ENCODE results near the gene TESK2.
"Not testable (repeated sequence)": the region's sequence is repeated elsewhere in the genome, so short reads cannot be mapped to it uniquely, and the experiment has no call there.

Gene TESK2

DNA sequence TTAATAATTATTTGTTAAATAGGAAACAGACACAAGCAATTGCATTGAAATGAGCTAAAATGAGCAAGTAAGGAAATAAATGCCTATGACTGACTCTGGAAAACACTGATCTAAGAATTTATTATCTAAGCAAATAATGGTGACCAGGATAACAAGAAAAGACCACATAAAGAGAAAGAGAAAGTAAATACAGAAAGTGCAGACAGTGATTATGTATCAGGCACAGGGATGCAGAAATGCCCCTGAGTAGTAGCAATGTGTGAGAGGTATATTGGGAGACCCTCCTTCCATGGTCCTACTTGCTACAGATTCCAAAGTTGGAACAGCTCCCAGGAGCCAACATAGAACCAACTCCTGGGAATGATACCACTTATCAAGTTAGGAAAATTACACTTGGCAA lies 117.4 kb downstream of the TESK2 start:
- no peak for DNase-seq

DNA sequence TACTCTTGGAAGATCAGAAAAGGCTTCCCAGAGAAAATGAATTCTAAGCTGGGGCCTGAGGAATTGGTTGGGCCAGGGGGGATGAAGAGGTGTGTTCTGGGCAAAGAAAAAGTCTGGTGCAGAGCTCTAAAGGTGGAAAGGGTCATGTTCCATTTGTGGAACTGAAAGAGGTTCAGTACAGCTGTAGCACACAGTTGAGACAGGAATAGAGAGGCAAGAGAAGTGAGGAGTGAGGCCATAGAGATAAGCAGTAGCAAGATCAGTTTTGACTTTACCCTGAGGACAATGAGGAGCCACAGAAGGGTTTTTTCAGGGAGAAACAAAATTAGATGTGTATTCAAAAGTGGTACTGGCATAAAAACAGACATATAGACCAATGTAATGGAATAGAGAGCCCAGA lies 120.4 kb downstream of the TESK2 start:
- DNase-seq: no peak

DNA sequence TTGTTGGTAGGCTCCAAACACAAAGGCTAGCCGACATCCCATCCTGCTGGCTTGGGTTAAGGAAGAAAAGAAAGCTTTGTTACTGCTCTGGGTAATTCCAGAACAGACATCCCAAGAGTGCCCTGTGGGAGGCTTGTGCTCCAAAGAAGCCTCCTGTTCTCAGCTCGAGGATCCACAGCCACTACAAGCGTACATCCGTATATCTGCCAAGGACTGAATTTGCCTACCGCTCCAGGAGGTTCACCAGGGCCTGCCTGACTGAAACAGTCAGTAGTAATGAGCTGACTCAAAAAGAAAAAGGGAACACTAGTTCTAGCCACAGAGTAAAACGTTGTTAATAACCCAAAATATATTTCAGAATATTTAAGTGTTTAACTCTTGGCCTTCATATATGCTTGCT lies 125.9 kb downstream of the TESK2 start:
- DNase-seq: no peak

DNA sequence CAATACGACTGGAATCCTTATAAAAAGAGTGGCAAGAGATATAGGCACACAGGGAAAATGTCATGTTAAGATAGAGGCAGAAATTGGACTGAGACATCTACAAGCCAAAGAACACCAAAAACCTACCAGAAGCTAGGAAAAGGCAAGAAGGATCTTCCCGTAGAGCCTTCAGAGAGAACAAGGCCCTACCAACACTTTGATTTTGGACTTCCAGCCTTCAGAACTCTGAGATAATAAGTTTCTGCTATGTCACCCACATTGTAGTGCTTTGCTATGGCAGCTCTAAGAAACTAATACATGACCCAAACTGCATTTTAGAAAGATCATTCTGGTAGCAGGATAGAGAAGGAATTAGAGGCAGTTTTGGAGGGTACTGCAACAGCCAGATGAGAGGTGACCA lies 126.7 kb downstream of the TESK2 start:
- DNase-seq: no peak

DNA sequence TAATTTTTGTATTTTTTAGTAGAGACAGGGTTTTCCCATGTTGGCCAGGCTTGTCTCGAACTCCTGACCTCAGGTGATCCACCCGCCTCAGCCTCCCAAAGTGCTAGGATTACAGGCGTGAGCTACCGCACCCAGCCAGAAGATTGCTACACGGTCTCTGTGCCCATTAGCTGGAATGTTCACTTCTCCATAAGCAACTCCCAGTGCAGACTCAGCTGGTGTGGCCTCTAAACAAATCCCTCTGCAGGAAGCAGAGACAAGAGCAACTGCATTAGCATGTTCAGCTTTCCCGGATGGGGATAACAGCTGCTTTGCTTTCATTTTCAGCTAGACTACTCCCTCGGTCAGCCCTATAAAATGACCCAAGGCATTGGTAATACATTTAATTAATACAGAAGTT lies 130.0 kb downstream of the TESK2 start:
- not testable (repeated sequence) for DNase-seq

DNA sequence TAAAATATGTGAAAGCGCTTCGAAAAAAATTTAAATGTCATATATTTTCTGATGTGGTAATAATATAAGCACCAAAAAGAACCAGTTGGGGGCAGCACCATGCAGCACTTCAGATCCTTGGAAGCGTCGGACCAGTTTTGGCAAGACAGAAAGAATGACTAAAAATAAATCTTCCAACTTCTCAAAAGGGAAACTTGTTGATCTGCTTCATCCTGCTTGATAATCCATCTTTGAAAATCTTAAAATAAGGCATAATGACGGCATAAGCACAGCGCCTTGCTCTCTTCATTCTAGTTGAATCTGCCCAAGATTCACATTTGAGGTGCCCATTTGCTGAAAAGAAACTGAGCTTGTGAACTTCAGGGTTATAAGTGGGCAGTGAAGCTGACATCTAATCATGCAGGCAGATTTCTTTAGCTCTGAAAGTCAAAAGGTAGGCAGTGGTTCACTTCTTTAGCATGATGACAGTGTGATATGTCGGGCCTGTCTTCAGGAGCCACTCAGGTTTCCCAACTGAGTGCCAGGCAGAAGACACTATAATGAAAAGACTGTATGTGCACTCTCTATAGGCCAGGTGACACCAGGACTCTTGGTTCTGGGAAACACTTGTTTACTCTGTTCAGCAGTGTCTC lies 131.0 kb downstream of the TESK2 start:
- DNase-seq: peak; percentile 53

DNA sequence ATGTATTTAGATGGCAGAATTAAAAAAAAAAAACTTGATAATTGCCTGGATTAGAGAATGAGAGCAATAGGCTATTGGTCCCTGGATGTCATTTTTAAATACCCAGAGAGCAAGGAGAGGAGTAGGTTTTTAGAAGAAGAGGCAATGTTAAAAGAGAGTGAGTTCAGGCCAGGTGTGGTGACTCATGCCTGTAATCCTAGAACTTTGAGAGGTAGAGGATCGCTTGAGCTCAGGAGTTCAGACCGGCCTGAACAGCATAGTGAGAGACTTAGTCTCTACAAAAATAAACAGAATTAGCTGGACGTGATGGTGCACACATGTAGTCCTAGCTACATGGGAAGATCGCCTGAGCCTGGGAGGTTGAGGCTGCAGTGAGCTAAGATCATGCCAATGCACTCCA lies 134.8 kb downstream of the TESK2 start:
- DNase-seq: no peak

DNA sequence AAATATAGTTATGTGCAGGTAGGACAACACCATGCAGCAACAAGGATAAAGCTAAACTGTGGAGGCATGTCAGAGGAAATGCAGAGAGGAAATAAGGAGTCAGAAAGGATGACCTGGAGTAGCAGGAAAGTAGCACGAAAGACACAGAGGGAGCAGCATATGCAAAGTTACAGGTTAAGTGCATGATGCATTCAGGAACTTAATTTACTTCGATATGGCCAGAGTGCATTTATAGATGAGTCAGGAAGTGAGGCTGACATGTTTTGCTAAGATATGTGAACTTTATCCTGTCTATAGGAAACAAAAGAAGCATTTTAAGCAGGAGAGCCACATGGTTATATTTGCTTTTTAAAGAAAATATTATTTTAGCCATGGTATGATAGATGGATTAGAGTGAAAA lies 135.3 kb downstream of the TESK2 start:
- no peak for DNase-seq

DNA sequence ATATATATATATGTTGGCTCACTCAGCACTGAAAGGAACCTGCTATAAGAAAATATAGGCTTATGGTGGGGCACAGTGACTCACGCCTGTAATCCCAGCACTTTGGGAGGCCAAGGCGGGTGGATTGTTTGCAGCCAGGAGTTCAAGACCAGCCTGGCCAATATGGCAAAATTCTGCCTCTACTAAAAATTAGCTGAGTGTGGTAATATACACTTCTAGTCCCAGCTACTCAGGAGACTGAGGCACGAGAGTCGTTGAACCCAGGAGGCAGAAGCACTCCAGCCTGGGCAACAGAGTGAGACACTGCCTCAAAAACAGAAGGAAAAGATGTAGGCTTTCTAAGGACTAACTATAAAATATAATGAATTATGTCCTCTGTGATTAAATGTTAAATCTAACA lies 136.1 kb downstream of the TESK2 start:
- DNase-seq: no peak

DNA sequence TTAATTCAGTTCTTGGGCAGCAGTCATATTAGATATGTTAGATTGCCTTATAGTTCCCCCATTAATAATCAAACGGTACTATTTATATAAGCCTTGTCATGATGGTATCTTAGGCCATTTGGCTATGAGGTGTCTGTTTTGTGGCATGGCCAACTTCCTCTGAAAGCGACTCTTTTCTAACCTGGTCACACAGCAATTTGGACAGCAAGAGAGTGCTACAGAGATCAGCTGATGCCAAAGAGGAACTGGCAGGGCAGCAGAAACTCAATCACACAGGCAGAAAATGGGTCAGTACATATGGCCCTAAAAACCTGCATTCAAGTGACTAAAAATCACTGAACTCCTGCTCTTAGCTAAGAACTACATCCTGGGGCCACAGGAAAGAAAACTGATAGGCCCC lies 137.3 kb downstream of the TESK2 start:
- DNase-seq: no peak

DNA sequence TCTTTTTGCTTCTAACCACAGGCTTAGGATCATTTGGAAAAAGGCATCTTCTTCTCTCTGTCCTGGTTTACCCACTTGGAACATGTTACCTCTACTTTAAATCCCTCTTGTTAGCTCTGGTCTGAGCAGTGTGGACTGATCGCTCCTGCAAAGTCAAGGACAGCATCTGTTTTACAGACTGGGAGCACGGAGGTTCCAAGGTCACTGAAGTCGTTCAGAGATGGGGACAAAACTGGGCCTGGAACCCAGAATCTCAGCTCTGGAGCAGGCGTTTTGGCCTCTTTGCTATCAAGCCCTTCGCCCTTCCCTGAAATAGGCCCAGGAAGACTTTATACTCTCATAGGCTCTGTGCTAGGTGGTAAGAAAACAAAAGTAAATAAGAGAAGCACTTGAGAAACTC lies 139.5 kb downstream of the TESK2 start:
- DNase-seq: no peak

DNA sequence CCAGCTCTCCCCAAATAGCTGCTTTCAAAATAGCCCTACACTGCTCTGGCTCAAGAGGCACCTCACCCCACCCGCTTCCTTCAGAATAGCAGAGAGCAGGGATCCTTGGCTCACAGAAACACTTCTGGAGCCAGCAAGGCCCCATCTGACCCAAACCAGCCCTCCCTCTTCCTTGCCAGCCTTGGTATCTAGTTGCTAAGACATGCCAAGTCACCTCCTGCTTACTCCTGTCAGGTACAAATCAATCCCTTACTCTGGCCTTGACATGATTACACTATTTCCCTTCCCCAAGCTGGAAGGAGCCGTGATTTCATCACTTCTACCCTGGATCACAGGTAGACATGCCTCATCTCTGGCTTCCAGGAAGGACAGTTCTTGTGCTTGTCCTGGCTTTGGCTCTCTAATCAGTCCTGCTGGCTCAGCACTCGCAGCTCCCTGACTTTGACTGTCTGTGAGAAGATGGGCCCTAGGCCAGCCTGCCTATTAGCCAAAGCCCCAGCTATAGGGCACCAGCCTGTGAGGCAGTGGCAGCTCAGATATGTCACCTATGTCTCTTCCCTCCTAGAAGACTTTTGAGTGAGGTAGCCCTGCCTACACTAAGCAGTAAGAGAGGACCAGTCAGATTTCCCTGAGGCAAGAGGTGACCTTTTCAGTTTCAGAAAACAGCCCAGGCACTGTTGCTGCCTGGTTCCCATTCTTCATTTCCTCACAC lies 141.8 kb downstream of the TESK2 start:
- no peak for DNase-seq

DNA sequence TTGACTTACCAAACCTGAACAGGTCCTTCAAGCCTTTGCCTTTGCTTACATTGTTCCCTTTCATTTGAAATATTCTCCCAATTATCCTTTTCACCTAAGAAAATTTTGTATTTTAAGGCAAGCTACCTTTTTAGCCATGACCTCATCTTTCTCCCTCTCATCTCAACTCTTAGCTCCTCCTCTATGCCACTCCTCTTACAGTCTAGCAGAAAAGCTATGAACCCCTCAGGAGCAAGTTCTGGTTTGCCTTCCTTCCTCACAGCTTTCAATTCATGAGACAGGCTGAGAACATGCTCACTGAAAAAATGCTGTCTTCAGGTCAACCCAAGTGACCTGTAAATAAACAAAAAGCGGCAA lies 142.4 kb downstream of the TESK2 start:
- DNase-seq: no peak

DNA sequence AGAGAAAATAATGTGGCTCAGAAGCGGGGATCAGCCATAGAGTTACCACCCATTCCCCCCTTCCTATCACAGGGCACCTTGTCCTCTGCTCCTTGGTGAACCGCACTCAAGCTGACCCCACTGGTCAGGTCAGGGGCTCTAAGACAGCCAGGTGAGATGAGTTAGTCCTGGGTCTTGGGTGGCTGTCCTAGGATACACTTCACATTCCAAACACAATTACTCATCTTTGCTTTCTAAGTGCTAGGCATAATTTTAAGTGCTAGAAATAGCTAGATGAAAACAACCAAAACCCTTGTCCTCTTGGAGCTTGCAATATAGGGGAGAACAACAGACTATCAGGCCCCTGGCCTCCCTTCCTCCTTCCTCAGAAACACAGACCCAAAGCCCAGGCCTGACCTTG lies 142.9 kb downstream of the TESK2 start:
- no peak for DNase-seq

DNA sequence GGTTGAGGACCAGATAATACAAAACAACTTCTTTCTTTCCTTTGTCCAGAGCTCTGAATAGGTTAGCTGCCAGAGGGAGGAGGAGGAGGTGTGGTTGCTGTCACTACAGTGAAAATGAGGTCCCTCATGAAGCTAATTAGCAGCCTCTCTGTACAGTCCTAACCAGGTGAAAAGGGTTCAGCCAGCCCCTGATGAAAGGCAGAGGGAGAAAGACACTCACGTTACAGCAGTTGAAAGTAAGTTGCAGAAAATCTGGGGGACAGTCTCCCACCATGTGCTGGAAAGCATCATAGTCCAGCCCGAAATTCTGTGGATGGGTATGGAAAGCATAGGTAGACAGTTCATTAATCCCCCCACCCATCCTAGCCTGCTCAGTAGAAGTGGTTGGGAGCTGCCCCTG lies 144.5 kb downstream of the TESK2 start:
- no peak for DNase-seq

DNA sequence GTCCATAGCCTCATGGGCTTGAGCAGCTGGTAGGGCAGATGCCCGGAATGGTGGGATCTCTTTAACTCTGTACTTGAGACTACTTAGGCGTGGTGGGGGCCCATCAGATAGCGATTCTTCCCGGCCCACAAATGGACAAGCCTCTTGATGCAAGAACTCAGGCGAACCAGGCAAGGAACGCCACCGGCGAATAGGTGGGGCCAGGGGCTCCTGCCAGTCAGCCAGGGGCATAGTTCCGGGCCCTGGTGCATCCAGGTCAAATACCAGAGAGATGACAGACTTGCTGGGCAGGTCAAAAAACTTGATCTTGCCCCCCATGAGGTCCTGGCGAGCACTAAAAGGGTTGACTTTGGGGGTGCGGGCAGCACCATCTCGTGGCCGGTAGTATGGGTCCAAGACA lies 145.9 kb downstream of the TESK2 start:
- DNase-seq: no peak

DNA sequence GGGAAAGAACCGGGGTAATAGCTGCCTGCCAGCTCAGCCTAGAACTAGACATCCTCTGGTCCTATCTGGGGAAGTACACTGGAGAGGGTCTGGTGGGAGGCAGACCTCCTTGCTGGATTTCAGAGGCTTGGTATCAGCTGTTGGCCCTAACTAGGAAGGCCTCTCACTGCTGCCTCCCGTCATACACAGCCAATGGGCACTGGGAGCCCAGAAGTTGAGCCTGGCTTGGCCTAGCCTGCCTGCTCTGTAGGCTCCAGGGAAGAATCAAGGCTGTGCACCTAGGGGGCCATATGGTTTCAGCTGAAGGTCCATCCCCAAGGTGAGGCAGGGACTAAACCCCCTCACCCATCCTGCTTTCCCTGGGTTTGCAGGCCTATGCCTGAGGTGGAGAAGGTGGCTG lies 146.5 kb downstream of the TESK2 start:
- no peak for DNase-seq

DNA sequence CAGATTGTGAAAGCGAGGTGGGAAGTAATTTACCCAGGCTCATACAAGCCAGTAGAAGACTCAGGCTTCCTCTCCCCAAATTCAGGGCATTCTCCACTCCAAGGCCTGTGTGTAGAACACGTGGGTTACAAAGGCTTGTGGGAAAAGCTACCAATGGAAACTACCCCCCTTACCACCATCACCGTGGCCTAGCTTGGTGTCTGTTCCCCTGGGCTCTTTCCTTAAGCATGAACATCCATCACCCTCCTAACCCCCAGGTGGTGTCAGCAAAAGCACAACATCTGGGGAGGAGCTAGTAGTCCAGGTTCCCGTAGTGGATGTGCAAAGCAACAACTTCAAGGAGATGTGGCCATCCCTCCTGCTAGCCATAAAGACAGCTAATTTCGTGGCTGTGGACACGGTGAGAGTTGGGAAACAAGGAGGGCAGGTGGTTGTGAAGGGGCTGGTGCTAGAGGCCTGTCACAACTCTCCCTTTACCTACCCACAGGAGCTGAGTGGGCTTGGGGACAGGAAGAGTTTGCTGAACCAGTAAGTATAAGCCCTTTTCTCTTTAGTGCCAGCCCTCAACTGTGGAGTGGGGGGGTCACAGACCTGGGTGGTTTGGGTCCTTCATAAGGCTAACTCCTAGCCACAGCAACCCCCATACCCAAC lies 150.0 kb downstream of the TESK2 start:
- DNase-seq: no peak

DNA sequence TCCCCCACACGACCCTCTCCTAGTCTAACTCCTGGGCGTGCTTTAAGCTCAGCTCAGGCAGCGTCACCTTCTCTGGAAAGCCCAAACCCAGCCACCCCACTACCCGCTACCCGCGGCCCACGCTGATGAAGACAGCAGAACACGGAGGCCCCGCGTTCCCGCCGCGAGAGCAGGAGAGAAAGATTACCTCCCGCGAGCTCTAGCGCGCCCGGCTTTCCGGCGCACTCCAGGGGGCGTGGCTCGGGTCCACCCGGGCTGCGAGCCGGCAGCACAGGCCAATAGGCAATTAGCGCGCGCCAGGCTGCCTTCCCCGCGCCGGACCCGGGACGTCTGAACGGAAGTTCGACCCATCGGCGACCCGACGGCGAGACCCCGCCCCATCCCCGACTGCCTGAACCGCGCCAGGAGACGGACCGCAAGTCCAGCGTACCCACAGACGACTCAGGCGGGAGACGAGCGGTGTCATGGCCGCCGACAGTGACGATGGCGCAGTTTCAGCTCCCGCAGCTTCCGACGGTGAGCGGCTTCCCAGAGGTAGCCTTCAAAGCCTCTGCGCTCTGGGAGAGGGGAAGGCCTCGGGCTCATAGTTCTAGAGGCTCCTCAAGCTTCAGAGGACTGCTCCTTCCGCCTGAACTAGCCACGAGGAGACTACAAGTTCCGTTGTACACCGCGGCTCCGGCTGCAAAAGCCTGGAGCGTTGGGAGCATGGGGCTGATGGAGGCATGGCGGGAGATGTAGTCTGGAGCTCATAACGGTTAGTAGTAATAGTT lies 151.0 kb downstream of the TESK2 start, which contains the start of the genes MUTYH and TOE1:
Gene MUTYH, minus strand, starts transcription at position 652 of the 770 bp plus-strand sequence. CDS start 5,935 bp downstream, outside the sequence.
Gene TOE1, plus strand, starts transcription at position 382 of the 770 bp plus-strand sequence. Its CDS starts 83 bp downstream, at position 465.
- DNase-seq: peak; percentile 88

DNA sequence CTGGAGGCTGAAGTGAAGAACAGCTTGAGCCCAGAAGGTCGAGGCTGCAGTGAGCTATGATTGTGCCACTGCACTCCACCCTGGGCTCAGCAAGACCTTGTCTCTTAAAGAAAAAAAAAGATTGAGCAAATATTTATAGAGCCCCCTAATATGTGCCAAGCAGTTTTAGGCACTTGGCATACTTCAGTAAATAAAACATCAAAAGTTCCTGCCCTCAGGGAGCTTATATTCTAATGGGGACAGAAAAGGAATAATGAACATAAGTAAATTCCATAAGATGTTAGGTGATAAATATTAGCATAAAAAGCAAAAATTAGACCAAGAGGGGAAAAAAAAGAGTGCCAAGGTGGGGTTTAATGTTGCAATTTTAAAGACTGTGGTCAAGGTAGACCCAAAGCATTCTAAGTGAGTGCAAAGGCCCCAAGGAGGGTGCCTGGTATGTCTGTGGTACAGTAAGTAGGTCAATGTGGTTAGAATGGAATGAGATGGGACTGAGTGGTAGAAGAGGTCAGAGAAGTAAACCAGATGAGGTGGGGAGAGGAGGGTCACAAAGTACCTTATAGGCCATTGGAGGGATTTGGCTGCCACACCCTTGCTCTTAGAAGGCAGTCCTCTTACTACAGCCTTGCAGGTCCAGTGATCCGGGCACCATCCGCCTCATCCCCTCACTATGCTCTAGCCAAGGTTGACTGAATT lies 153.2 kb downstream of the TESK2 start:
- no peak for DNase-seq

DNA sequence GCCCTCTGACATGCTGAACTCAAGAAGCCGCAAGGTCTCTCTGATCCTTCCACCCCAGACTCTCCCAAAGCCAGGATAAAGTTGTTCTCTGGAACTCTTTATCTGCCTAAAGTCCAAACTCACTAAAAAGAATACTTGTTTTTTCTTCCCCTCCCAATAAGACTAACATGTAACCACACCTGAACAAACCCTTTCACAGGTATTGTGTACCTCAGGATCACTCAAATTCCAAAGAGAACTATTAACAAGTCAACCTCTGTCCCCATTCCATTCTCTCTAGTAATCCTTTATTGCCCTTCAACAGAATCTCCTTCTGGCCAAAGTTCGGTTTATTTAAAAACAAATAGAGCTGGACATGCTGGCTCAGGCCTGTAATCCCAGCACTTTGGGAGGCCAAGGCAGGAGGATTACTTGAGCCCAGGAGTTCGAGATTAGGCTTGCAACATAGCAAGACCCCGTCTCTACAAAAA lies 155.1 kb downstream of the TESK2 start:
- no peak for DNase-seq

Measured in activated gamma-delta T cell treated with Interleukin-2 at 50 U/mL for 16 hours (primary cell).